Retinal pigment epithelial cell (primary cell): ENCODE measurements around the gene BBC3.
A peak's percentile ranks its signal among the peaks of the same experiment; 100 is the strongest.

Experiments
- DNase-seq: peaks from one replicate; pipeline ENCODE4 v3.0.0-alpha.2; 2010; ENCODE audit warnings: low read depth
- H3K4me3 ChIP-seq: 2 replicates; pipeline ENCODE4 v1.5.1; 2011; ENCODE audit warnings: mild to moderate bottlenecking, low read length, control low read depth, moderate library complexity
- CTCF ChIP-seq: conservative IDR thresholded peaks from 2 replicates; pipeline ENCODE4 v1.5.1; 2011; ENCODE audit warnings: low read depth, low read length, control low read depth, inconsistent platforms

BBC3 gene

DNA sequence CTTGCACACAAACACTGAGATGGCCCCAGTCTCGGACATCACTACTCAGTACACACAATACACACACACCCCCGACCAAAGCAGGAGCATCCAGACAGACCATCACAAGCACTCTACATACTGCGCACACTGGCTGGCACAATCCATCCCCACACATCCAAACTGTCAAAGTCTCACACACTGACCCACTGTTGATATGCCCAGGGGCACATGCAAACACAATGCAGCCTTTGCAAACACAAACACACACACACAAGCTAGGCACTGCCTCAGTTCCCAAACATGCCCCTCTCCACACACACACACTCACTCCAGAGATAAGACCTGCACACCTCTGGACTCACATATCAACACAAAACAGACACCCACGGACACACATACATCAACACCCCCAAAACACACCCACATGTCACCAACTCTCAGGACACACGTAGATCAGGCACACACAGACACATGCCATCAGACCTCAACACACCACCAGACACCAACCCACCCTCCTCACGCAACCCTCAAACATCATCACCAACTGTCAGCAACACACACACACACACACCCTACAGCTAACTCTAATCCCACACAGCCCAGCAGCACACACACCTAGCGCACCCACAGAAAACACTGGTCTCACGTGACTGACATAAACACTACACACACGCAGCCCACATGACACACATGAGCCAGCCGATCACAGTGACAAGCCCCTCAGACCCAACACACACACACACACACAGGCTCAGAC, 1.9 kb downstream of the BBC3 start:
- no peak for DNase-seq
- no peak for TF ChIP-seq CTCF
- peak overlapping the region; percentile 95 for H3K4me3 ChIP-seq

DNA sequence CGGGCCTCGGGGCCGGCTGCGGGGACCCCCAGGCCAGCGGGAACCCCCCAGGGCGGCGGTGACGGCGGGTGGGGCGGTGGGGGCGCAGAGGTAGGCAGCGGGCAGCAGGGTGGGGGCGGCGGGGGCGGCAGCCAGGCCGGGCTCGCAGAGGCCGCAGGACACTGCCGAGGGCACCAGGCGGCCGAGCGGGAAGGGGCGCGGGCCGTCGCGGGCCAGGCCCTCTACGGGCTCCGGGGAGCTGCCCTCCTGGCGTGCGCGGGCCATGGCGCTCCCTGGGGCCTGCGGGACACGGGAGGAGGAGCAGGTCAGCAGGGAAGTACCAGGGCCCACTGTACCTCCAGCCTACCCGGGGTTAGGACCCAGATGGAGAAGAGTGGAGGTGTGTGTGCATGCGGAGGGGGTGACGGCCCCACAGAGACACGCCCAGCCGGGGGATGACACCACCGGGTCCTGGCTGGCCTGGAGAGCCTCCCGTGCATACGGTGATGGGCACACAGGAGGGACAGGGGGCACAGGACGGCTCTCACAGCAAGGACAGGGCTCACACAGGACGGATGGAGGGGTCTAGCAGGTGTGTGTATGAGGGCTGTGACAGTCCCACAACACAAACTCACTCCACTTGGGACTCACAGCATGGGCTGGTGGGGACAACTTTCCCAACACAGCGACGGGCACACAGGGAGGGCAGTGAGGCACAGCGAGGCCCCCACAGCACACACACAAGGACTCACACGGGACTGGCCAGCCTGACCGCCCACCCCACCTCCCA, 2.6 kb downstream of the BBC3 start:
- peak overlapping the region; percentile 95 for H3K4me3 ChIP-seq
- DNase-seq = no peak
- TF ChIP-seq CTCF = no peak

DNA sequence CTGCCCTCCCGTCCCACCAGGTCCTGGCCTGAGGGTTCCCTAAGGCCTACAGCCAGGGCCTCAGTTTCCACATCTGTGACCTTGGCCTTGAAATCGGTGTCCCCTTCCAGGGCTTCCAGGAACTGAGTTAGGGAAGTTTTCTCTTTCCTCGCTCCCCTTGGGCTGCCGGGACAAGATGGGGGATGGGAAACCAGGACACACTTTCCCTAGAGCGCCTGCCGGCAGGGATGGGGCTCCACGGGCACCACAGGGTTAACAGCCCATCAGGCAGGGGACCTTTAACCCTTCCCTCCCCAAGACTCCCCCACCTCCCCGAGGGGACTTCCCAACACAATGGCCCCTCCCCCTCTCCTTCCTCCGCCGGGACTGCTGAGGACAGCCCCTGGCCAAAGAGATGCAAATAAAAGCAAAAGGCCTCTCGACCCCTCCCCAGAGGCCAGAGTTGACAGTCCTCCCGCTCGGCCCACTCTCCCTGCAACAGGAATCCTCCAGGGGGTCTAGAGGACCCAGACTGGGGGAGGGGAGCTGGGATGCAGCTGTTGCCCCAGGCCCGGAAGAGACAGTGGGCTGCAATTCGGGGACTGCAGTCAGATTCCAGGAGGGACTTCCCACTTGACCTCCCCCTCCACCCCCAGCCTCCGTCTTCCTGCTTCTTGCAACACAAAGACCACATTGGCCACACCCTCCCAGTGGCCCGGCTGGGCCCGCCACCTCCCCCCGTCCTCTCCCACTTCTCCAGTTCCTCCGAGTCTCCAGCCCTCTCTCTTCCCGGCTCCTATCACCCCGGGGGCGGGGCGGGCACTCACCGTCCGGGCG, 3.4 kb downstream of the BBC3 start:
- H3K4me3 ChIP-seq = peak overlapping the region; percentile 48
- no peak for TF ChIP-seq CTCF
- DNase-seq = no peak

DNA sequence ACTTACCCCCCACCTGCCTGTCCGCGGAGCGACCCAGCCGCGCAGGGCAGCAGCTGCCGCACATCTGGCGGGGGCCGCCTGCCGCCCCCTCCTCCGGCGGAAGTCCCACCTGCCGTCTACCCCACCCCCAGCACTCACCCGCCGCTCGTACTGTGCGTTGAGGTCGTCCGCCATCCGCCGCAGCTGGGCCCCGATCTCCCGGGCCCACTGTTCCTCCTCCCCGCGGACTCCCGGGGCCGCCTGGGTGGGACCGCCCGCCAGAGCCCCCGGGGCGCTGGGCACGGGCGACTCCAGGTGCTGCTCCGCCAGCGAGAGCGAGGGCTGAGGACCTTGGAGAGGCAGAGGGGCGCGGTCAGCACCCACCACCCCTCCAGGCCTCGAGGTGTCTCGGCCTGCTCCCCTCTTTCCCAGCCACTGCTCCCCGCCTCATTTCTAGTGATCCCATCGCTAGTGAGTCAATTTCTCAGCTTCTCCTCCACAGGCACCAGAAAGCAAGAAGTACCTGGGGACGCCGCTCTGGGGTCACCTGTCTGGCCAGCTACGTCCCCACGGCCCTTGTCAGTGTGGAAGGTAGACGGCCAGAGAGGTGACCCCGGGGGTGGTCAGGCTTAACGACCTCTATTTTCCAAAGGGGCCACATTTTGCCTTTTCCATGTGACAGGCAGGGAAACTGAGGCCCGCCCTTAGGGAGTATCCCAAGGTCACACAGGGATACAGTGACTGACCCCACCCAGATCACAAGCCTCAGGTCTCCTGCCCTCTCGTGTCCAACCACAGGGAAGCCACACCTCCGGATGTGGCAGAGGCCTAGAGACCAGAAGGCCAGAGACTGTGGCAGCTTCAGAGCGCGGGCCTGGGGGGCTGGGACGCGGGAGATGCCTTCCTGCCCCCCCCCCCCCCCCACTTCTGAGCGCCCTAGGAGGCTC, 4.3 kb downstream of the BBC3 start:
- H3K4me3 ChIP-seq = peak overlapping the region; percentile 48
- TF ChIP-seq CTCF = no peak
- no peak for DNase-seq

DNA sequence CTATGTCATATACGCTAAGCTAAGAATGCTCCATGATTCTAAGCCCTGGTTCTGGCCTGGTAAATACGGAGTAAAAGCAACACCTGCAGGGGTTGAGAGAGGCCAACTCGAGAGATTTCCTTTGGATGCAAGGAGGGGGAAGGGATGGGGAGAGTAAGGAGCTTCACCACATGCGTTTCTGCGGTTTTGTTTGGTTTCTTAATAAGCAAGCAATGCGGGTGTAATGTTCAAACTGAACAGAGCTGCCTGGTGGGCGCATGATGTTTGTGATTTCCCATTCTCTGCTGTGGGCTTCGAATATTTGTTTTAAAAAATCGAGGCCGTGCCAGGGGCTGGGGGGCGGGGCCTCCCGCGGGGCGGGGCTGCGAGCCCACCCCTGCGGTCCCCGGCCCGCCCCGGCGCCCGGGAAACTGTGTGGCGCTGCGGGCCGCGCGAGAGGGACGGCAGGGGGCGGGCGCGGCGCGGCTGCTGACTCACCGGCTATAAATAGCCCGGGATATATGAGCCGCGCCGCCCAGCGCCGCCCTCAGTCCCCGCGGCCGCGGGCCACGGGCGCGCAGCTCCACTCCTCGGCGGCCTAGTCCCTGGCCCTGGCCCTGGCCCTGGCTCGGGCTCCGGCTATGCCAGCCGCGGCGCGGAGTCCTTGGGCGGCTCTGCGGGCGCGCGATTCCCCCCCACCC, 5.1 kb downstream of the BBC3 start:
- H3K4me3 ChIP-seq = peak overlapping the region; percentile 23
- DNase-seq = no peak
- no peak for TF ChIP-seq CTCF

- H3K4me3 ChIP-seq = no peak overlapping the region
- no peak for TF ChIP-seq CTCF
- no peak for DNase-seq
Observed at GRCh38 chr19:47221890-47222289, 9.1 kb downstream of the BBC3 start.
